ENCODE results near the gene SH3BGRL3.

DNA sequence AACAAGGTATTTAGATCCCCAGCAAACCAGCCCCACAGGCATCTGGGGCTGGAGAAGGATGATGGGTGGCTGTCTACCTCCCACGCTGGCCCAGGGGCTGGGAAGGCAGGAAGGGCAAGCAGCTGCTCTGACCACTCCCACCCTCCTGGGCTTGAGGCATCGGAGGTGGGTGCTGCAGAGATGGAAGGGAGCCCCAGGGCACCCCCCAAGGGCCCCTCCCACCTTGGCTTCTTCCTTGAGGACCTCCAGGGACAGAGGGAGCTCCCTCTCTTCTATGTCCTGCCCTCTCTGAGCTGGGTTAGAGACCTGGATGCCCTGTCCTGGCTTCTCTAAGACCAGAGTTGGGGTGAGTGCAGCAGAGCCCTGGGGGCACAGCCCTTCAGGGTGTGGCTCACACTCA lies 41.0 kb downstream of the SH3BGRL3 start:
- TF ChIP-seq, protein P1, sequence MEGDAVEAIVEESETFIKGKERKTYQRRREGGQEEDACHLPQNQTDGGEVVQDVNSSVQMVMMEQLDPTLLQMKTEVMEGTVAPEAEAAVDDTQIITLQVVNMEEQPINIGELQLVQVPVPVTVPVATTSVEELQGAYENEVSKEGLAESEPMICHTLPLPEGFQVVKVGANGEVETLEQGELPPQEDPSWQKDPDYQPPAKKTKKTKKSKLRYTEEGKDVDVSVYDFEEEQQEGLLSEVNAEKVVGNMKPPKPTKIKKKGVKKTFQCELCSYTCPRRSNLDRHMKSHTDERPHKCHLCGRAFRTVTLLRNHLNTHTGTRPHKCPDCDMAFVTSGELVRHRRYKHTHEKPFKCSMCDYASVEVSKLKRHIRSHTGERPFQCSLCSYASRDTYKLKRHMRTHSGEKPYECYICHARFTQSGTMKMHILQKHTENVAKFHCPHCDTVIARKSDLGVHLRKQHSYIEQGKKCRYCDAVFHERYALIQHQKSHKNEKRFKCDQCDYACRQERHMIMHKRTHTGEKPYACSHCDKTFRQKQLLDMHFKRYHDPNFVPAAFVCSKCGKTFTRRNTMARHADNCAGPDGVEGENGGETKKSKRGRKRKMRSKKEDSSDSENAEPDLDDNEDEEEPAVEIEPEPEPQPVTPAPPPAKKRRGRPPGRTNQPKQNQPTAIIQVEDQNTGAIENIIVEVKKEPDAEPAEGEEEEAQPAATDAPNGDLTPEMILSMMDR (IDR thresholded peaks at IDR 0.05), result no peak
- no peak for TF ChIP-seq POLR2A (IDR thresholded peaks at IDR 0.05)

Data from body of pancreas (tissue), 4 donors.